ENCODE data around the gene AMDHD2.

DNA sequence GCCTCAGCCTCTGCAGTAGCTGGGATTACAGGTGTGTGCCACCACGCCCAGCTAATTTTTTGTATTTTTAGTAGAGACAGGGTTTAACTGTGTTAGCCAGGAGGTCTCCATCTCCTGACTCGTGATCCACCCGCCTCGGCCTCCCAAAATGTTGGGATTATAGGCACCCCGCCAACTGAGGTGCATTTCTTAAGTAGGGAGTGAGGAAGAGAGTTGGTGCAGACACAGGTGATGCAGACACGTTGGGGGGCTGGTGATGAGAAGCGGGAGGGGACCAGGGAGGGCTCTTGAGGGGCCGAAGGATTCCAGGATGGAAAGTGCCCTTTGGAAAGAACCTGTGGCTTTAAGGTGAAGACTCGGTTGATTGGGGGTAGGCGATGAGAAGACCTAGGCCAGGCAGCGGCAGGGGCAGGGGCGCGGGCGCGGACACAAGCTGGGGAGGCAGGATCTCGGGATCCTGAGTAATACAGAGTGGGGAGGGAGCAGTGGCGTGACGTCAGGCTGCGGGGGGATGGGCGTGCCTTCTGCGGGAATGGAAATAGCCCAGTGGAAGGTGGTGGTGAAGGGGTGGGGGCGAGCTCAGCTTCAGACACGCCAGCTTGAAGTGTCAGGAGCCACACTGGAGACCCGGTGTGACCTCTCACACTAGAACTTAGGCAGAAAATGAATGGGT is 8.9 kb upstream of the AMDHD2 start:
- TF ChIP-seq, protein P1, sequence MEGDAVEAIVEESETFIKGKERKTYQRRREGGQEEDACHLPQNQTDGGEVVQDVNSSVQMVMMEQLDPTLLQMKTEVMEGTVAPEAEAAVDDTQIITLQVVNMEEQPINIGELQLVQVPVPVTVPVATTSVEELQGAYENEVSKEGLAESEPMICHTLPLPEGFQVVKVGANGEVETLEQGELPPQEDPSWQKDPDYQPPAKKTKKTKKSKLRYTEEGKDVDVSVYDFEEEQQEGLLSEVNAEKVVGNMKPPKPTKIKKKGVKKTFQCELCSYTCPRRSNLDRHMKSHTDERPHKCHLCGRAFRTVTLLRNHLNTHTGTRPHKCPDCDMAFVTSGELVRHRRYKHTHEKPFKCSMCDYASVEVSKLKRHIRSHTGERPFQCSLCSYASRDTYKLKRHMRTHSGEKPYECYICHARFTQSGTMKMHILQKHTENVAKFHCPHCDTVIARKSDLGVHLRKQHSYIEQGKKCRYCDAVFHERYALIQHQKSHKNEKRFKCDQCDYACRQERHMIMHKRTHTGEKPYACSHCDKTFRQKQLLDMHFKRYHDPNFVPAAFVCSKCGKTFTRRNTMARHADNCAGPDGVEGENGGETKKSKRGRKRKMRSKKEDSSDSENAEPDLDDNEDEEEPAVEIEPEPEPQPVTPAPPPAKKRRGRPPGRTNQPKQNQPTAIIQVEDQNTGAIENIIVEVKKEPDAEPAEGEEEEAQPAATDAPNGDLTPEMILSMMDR (conservative IDR thresholded peaks at IDR 0.05; ENCODE audit: low read length): no peak
- no peak for TF ChIP-seq EZH2phosphoT487 (IDR thresholded peaks at IDR 0.05; ENCODE audit: borderline replicate concordance)
